Fibroblast of skin of right biceps (primary cell): Measurements from ENCODE around the gene CXXC5.

Source experiments
- DNase-seq: peaks from one replicate; pipeline ENCODE4 v3.0.0-alpha.2; 2013

The CXXC5 gene

DNA sequence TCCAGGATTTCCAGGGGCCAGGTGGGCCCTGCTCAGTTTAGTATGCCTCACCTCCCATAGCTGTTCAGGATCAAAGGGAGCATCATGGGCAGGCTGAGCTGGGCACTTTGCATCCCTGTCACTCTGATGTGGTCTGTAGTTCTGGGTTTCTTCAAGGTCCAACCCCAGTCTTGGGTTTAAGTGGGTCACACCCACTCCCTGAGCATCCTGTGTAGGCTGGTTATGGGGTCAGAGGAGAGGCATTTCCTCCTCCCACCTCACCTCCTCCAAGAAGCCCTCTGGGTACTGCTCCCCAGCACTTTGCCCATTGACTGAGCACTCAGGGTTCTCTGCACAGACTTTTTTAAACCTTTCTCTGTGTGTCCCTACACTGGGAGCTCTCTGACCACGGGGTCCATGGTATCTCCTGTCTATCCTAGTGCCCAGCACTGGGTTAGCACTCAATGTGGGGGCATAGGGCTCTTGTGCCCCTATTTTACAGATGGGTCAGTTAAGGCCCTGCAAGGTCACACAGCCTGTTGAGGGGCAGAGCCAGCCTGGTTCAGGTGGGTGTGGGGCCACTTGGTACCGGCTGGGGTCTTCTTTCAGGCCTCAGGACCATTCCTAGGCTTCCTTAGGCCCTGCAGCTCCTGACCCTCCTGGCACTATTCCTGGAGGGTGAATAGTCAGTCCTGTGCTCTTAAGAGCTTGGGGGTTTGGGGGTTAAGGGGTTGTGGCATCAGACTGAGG, 19.0 kb downstream of the CXXC5 start:
- no peak for DNase-seq

DNA sequence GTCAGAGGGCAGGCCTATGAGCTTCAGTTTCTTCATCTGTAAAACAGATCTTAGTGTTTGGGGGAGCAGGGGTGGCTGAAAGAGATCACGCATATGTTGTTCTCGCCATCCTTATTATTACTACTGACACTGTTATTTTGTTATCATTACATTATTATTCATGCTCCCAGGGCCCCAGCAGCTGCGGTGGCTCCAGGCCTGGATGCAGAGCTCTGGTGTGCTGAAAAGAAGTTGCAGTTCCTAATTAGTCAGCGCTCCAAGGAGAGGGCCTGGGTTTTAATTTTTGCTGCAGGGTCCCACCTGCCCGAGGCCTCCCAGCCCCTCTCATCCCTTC, 19.5 kb downstream of the CXXC5 start:
- DNase-seq, result peak; percentile 56

DNA sequence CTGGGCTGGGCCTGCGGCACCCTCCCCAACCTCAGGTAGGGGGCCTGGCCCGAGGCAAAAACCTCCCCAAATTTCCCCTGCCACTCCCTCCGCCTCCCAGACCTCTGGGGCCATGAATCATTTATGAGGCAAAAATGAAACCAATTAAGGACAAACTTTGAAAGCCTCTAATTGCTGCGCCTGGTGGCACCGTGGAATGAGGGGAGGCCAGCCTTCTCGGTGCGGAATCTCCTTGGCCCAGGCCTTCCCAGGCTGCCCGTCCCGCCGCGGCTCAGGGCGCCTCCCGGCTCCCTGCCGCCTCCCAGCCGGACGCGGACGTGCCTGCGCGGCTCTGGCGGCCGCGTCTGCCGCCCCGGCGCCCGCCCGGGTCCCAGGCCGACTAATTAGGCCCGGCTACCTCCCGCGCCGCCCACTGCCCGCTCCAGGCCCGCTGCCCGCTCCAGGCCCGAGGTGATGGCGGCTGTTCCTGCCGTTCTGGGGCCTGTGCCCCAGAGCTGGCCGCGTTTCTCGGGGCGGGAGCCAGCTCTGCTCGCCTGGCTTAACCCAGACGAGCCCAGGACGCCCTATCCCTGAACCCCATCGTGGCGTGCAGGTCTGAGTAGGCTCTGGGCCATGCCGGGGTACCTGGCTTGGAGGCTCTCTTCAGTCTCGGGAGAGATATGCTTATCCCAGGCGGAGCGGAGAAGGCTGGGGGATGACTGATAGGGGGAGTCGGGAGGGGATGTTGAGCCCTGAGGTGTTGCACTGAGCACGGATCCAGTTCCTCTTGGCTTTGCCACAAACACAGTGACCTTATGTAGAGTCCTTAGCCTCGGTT, 20.1 kb downstream of the CXXC5 start:
- DNase-seq, result peak; percentile 67

DNA sequence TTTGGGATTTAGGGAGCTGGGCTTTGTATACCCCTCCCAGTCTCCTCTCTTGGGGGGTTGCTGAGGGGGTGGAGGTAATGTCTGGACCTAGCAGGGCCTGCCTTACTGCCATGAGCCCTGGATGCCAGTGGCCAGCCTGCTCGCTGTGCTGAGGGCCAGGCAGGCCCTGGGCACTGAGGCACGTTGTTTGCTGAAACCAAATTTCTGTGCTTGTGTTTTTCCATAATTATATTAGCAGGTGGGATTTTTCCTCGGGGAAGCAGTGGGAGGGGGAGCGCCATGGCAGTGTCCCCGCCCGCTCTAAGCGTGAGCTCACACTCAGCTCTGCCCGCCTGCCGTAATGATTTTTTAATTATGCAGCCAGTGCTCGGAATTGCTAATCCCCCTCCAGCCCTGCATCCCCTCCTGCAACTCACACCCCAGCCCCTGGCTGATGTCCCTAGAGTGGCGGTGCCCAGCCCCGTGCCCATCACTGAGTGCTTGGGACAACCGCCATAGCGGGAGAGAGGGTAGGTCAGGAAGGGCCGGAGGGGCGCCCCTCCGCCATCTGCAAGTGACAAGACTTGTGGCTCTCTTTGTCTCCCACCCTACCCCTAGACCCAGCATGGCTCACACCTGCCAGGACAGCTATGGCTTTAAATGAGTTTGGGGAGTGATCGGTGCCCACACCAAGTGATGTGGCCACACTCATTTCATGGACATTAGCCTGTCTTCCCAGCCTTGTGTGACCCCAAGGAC, 20.9 kb downstream of the CXXC5 start:
- no peak for DNase-seq

DNA sequence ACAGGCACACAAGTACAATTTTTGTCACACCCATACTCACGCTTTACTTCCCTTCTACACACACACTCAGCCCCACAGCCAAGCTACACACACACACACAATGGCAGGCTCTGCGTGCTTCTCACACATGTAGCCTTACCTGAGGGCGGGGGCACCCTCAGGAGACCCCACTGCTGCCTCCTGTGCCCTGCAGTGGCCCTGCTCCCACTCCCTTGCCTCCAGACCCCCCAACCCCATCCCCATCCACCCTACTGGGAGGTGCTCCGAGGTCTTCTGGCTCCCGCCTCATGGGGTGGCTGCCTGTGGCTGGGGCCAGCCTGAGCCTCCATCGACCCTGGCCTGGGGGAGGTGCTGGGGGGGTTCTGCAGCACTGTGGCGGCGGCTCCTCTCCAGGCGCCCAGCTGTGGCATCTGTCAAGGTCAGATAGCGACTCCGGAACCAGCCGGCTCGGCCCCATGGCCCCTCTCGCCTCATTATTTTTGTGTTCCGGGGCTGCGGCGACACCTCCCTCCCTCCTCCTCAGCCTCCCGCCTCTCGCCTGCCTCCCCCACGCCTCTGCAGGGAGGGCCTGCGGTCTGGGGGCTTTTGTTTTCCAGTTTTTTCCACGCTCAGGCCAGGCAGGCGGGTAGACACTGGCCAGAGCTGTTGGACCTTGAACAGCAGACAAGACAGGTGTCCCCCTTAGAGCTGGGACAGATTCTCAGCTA, 21.7 kb downstream of the CXXC5 start:
- DNase-seq, result no peak

DNA sequence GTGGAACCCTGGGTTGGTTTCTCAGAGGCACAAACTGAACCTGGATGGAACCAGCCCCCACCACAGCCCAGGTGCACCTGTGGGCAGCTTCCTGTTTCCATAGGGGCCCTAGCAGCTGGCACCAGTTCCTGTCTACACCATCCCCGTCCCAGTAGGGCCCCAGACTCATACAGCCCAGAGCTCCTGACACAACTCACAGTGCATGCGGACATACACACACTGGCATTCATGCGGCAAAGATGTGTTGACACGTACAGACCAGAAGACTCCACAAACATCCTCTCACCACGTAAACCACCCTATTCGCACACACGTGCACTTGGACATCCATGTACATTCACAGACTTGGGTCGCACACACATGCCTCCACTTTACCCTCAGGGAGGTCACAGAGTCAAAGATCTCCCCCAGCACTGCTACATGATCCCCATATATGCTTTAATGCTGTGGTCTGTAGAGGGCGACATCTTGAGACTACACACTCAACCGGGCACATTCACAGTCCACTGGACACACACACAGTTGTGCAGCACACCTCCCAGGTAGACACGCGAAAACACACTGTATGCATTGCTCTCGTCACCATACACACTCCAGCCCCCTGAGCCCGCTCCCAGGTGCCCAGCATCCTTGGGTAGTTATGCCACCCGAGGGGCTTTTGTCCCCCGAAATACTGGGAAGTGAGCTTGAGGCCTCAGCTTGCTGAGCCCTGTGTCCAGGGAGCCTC, 22.4 kb downstream of the CXXC5 start:
- DNase-seq, result no peak

DNA sequence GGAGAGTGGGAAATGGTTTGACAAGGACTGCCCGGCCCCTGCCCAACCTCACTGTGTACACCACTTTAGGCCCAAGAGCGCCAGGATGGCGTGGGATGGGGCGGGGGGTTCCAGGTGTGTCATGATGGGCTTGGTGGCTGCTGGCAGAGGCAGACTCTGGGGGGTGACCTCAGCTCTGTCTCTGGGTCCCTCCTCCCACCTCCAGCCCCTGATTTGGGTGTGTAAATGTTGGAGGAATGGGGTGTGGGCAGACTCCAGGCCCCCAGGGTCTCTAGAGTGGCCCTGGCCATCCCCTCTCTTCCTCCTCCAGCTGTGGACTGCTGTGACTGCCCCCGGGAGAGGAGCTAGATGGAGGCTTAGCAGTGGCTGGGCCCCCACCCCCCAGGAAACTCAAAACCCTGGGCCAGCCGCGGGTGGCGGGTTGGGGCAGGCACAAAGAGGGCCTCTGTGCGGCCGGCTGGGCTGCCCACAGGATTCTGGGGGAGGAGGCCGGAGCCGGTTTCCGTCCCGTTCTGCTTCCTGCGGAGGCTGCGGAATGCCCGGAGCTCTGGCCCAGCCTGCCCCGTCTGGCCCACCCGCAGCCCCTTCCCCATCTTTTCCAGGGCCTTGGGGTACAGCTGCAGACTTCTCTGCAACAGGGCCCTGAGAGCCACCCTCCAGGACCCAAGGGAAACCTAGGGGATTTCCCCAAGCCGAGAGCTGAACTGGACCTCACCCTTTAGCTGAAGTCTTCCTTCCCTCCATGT, 23.1 kb downstream of the CXXC5 start:
- no peak for DNase-seq

DNA sequence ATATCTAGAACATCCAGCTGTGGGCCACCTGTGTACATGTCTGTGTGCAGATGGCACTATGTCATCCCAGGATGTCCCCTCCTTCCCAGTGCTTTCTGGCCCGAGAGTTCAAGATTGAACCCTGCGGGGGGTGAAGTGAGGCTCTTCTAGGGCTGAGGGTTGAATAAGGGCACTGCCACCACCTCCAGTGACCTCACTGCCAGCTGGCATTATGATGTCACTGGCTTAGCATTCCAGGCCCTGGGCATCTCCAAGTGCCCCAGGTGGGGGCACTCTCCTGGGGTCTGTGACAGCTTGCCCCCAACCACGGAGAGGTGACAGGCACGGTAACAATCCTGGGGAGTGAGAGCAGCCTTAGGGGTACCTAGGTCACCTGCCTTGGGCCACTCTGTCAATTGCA, 27.1 kb downstream of the CXXC5 start:
- DNase-seq, result no peak

DNA sequence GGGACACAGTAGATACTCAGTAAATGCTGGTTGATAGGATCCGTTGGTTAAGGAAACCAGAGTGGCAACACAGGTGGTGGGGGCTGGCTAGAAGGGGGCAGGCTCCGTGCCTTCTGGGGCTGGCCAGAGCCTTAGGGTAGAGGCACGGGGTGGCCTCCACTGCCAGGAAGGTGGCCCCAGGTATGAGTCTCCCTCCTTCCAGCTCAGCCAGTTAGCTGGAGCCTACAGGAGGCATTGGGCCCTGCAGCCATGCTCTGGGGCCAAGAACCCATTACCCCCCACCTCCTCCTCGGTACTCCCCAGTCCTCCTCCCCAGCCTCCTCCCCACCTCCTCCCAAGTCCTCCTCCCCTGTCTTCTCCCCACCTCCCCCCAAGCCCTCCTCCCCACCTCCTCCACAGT, 27.7 kb downstream of the CXXC5 start:
- DNase-seq, result no peak

DNA sequence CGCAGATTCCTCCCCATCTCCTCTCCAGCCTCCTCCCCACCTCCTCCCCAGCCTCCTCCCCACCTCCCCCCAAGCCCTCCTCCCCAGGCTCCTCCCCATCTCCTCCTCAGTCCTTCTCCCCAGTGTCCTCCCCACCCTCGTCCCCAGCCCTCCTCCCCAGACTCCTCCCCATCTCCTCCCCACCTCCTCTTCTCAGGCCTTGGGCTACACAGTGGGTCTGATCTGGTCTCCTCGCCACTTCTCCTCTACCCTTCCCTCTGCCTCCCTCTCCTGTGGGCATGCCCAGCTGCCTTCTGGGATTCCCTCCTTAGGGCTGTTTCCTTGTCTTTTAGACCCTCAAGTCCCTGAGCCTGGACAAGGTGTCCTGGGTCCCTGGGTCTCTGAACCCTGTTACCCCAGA, 28.3 kb downstream of the CXXC5 start:
- no peak for DNase-seq

DNA sequence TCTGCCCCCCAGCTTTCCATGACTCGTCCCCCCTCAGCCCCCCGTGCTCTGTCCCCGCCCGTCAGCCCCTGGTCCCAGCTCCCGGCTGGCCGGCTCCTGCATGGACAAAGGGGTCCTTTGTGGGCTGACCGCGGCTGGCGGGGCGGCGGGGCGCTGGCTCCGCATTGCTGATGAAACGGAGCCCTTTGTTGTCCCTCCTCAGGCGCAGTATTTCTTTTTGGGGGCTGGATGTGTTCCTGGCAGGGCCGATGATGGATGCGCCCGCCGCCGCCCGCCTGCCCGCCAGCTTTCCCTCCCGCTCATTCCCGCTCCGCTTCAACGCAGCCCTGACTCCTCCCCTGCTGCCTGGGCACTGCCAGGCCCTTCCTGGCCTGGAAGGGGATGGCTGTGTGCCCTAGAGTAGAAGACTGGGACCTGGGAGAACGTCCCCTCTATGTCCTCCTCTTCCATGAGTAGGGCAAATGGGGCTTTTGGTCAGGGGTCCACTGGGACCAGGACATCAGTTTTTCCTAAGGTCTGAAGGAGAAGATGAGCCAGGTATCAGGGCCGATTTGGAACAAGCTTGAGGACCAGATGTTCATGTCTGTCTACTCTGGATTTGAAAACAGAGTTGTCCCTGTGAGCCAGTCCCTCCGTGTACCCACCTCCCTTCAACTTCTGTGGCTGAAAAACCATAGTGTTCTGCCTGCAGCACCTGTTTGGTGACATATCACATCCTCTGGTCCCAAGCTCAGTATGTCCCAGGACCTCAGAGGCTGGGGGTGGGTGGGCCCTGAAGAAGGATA, 29.0 kb downstream of the CXXC5 start:
- no peak for DNase-seq

DNA sequence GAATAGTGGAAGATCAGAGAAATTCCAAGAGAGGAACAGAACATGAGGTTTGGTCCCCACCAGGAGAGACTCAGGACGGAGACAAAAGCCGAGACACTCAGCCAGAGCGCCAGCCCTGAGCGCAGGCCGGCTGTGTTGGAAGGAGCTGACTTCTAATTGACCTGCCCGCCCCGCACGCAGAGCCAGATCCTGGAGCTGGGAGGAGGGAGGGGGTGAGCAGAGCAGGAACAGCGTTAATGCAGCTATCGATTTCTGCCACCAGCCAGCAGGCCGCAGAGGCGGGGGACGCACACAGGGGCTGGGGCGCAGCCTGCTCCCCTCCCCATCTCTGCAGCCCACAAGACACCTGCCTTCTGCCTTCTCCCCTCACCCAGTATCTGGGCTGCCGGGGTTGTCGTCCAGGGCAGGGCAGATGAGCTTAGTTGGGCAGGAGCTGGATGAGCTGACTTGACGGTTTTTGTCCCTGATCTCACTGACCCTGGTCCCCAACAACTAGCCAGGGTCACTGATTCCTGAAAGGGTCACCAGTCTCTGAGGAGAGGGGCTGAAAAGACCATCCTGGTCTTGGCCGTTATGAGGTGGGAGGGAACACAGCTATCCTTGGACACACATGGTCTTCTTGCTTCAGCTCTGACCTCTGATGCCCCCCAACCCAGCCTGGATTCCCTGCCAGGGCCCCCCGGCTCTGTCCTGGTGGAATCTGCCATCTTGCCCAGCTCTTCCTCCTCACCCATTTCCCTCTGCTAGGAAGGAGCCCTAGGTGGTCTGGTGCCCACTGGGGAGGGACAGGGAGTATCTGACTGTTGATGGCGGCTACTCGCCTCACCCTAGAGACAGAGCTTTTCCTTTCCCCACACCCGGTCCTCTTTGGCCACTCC, 29.8 kb downstream of the CXXC5 start:
- no peak for DNase-seq

DNA sequence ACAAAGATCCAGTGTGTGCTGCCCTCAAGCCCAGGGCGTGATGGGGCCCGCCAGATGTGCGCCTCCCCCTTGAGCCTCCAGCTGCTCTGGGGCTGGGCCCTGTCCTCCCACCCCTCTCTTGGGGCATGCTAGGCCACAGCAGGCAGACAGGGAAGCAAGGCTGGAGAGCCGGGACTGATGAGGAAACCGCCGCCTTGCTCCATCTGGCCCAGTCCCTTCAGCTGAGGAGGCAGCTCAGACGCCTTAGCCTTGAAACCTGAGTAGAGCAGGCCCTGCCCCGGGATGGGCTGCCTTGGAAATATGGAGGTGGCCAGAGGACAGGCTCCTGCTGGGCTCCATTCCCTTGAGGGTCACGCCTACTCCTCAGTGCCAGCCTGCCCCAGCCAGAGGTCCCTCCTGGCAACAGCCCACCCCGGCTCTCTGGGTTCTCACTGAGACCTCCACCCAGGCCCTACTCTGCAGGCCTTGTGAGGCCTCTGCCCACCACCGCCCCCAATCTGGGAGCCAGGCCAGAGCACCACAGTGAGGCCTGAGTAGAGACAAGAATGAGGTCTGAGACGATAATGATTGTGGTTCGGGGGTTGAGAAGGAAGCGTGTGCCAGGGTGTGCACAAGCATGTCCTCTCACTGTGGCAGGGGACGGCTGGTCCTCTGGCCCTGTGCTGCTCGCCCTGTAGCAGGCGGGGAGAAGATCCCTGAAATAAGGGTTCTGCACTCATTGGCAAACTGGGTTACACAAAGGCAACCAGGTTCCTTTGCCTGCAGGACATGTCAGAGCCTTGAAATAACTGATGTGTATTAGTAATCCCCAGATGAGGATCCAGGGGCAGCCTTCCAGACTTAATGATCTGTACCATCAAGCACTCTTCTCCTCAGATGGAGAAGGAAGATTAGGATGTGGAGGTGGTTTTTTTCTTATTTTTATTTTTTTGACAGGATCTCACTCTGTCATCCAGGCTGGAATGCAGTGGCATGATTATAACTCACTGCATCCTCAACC, 30.9 kb downstream of the CXXC5 start:
- DNase-seq, result no peak

DNA sequence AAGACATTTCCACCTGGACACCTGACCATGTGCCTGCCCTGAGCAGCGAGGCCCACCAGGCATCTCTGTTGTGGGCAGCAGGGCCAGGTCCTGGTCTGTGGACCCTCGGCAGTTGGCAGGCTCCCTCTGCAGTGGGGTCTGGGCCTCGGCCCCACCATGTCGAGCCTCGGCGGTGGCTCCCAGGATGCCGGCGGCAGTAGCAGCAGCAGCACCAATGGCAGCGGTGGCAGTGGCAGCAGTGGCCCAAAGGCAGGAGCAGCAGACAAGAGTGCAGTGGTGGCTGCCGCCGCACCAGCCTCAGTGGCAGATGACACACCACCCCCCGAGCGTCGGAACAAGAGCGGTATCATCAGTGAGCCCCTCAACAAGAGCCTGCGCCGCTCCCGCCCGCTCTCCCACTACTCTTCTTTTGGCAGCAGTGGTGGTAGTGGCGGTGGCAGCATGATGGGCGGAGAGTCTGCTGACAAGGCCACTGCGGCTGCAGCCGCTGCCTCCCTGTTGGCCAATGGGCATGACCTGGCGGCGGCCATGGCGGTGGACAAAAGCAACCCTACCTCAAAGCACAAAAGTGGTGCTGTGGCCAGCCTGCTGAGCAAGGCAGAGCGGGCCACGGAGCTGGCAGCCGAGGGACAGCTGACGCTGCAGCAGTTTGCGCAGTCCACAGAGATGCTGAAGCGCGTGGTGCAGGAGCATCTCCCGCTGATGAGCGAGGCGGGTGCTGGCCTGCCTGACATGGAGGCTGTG, 32.4 kb downstream of the CXXC5 start:
- no peak for DNase-seq

DNA sequence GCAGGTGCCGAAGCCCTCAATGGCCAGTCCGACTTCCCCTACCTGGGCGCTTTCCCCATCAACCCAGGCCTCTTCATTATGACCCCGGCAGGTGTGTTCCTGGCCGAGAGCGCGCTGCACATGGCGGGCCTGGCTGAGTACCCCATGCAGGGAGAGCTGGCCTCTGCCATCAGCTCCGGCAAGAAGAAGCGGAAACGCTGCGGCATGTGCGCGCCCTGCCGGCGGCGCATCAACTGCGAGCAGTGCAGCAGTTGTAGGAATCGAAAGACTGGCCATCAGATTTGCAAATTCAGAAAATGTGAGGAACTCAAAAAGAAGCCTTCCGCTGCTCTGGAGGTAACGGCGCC, 32.9 kb downstream of the CXXC5 start:
- DNase-seq, result no peak

DNA sequence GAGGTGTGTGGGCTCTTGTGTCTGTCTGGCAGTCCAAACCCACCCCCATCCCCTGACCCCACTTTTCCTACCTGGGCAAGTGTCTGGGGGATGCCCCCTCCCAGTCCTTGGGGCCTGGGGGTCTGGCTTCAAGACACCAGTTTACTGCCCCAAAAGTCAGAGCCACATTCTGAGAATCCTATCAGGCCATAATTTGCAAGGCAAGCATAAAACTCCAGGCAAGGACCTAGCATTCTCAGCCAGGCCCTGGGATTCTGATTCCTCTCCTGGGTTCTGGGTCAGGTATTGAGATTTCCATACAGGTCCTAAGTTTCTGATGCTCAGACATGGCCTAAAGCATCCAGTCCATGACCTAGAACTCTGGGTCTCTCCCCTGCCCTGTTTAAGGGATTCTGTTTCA, 33.3 kb downstream of the CXXC5 start:
- DNase-seq, result no peak

DNA sequence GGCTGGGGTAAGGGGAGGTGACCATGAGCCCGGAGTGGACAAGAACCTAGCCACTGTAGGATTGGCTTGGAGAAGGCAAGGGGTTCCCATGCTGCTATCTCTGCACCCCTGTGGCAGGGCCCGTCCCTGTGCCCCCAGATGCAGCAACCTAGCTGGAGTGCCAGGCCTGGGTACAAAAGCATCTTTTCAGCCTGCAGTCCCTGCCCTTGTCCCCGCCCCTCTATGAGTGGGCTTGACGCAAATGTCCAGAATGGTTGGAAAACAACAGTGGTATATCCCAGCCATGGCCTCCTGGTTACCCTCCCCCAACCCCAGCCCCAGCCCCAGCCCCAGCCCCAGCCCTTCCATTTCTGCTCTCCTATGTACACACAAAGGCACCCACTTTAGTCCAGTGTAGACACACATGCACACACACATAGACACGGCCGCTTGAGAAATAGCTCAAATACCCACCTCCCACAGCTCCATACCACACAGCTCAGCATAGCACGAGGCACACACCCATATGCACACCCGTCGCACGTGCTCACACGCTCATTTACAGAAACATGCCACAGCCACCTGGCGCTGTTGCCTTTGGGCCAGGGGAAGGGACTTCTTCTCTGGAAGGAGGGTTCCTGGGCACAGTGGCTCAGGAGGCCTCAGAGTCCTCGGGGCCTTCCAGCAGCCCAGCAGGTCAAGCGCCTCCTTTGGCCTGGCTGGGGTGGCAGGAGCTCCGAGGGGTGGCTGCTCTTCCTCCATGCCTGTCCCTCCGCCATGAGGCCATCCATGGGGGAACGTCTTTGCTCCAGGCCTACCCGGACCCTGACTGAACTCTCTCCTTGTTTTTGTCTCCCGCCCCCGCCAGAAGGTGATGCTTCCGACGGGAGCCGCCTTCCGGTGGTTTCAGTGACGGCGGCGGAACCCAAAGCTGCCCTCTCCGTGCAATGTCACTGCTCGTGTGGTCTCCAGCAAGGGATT, 34.1 kb downstream of the CXXC5 start:
- no peak for DNase-seq
